ENCODE measurements around the gene PPP1R12B. TPM values are rescaled to one million over a fixed set of nuclear protein-coding genes. Genes with fewer than 3 reads are reported as not detected.
"Not testable (repeated sequence)": the region's sequence is repeated elsewhere in the genome, so short reads cannot be mapped to it uniquely, and the experiment has no call there.

PPP1R12B gene
- total RNA-seq, 4 donors from 2014 or later = 197 to 386 (median 303) TPM

- no peak overlapping the region for H3K27ac ChIP-seq
- no peaks in the 10 kb centered on the region for H3K27me3 ChIP-seq
- no peak for DNase-seq
- no peak for TF ChIP-seq CTCF (IDR thresholded peaks at IDR 0.05)
- no peak for TF ChIP-seq POLR2A (IDR thresholded peaks at IDR 0.05)
- no peak overlapping the region for H3K4me3 ChIP-seq
- intact Hi-C loops (cut with DNase I; ENCODE audit: low total_unique reads) = no loop called here
- H3K36me3 ChIP-seq = no peaks in the 10 kb centered on the region
- no peaks in the 10 kb centered on the region for H3K4me1 ChIP-seq
- no peaks in the 10 kb centered on the region for H3K9me3 ChIP-seq
Measured at GRCh38 chr1:202374099-202374498, 25.6 kb downstream of the PPP1R12B start.

- H3K36me3 ChIP-seq; H3K4me1 ChIP-seq; H3K27ac ChIP-seq; H3K9me3 ChIP-seq; DNase-seq; intact Hi-C loops (cut with DNase I; ENCODE audit: low total_unique reads); H3K4me3 ChIP-seq; H3K27me3 ChIP-seq: not testable (repeated sequence)
Measured at GRCh38 chr1:202375175-202375574, 26.7 kb downstream of the PPP1R12B start.

GRCh38 chr1:202376247-202376646 lies 27.7 kb downstream of the PPP1R12B start:
- no peaks in the 10 kb centered on the region for H3K36me3 ChIP-seq
- H3K4me3 ChIP-seq = no peak overlapping the region
- intact Hi-C loops (cut with DNase I; ENCODE audit: low total_unique reads) = no loop called here
- H3K9me3 ChIP-seq = no peaks in the 10 kb centered on the region
- no peaks in the 10 kb centered on the region for H3K27me3 ChIP-seq
- DNase-seq = no peak
- H3K27ac ChIP-seq = no peak overlapping the region
- TF ChIP-seq POLR2A (IDR thresholded peaks at IDR 0.05) = no peak
- no peak for TF ChIP-seq CTCF (IDR thresholded peaks at IDR 0.05)
- no peaks in the 10 kb centered on the region for H3K4me1 ChIP-seq

- intact Hi-C loops (cut with DNase I; ENCODE audit: low total_unique reads); H3K36me3 ChIP-seq; H3K27me3 ChIP-seq; DNase-seq; H3K9me3 ChIP-seq; H3K4me1 ChIP-seq; H3K4me3 ChIP-seq; H3K27ac ChIP-seq: not testable (repeated sequence)
Measured at GRCh38 chr1:202379884-202380529, 31.5 kb downstream of the PPP1R12B start.

GRCh38 chr1:202380535-202380934 lies 32.0 kb downstream of the PPP1R12B start:
- H3K4me3 ChIP-seq; H3K27me3 ChIP-seq; intact Hi-C loops (cut with DNase I; ENCODE audit: low total_unique reads); H3K9me3 ChIP-seq; H3K36me3 ChIP-seq; H3K4me1 ChIP-seq; H3K27ac ChIP-seq; DNase-seq: not testable (repeated sequence)

- H3K9me3 ChIP-seq; H3K36me3 ChIP-seq; intact Hi-C loops (cut with DNase I; ENCODE audit: low total_unique reads); DNase-seq; H3K27me3 ChIP-seq; H3K4me3 ChIP-seq; H3K4me1 ChIP-seq; H3K27ac ChIP-seq: not testable (repeated sequence)
Measured at GRCh38 chr1:202381867-202382266, 33.4 kb downstream of the PPP1R12B start.

- intact Hi-C loops (cut with DNase I; ENCODE audit: low total_unique reads); H3K4me3 ChIP-seq; DNase-seq; H3K4me1 ChIP-seq; H3K9me3 ChIP-seq; H3K27ac ChIP-seq; H3K36me3 ChIP-seq; H3K27me3 ChIP-seq: not testable (repeated sequence)
Measured at GRCh38 chr1:202395831-202396230, 47.3 kb downstream of the PPP1R12B start.

- Histone ChIP-seq H3K9me3 (no peaks in the 10 kb centered on the region), H3K27me3 (no peaks in the 10 kb centered on the region), H3K4me3 (no peak overlapping the region), H3K36me3 (no peaks in the 10 kb centered on the region), H3K27ac (no peak overlapping the region), H3K4me1 (no peaks in the 10 kb centered on the region)
- TF ChIP-seq CTCF (IDR thresholded peaks at IDR 0.05) (no peak), POLR2A (IDR thresholded peaks at IDR 0.05) (no peak)
- intact Hi-C loops (cut with DNase I; ENCODE audit: low total_unique reads) = no loop called here
- DNase-seq = no peak
Measured at GRCh38 chr1:202397256-202397655, 48.8 kb downstream of the PPP1R12B start.

GRCh38 chr1:202398439-202398838 lies 49.9 kb downstream of the PPP1R12B start:
- H3K27ac ChIP-seq; intact Hi-C loops (cut with DNase I; ENCODE audit: low total_unique reads); H3K9me3 ChIP-seq; DNase-seq; H3K27me3 ChIP-seq; H3K4me1 ChIP-seq; H3K4me3 ChIP-seq; H3K36me3 ChIP-seq: not testable (repeated sequence)

GRCh38 chr1:202401771-202402170 lies 53.3 kb downstream of the PPP1R12B start:
- intact Hi-C loops (cut with DNase I; ENCODE audit: low total_unique reads); H3K9me3 ChIP-seq; H3K27ac ChIP-seq; H3K36me3 ChIP-seq; H3K4me1 ChIP-seq; H3K27me3 ChIP-seq; DNase-seq; H3K4me3 ChIP-seq: not testable (repeated sequence)

GRCh38 chr1:202403381-202403780 lies 54.9 kb downstream of the PPP1R12B start:
- H3K4me3 ChIP-seq; H3K36me3 ChIP-seq; intact Hi-C loops (cut with DNase I; ENCODE audit: low total_unique reads); H3K4me1 ChIP-seq; H3K9me3 ChIP-seq; DNase-seq; H3K27me3 ChIP-seq; H3K27ac ChIP-seq: not testable (repeated sequence)

Data from uterus (tissue), 4 donors.